Testis (tissue), 3 donors: ENCODE data around the gene SMIM8. TPM values are rescaled to one million over a fixed set of nuclear protein-coding genes. Genes with fewer than 3 reads are reported as not detected.

Experiments used
- DNase-seq: peaks from one replicate; pipeline ENCODE4 v3.0.0-alpha.2; 2019
- H3K27ac ChIP-seq, 2 donors: fragments of 200-600 bp; sonication (generic); one replicate each; pipeline ENCODE4 v1.5.1; 2019
- H3K27me3 ChIP-seq: fragments of 200-600 bp; sonication (generic); one replicate; pipeline ENCODE4 v1.5.1; 2019
- H3K36me3 ChIP-seq: fragments of 200-600 bp; sonication (generic); one replicate; pipeline ENCODE4 v1.5.1; 2017; ENCODE audit warnings: low read depth; ENCODE audit errors: missing control alignments
- H3K4me1 ChIP-seq: fragments of 200-600 bp; sonication (generic); one replicate; pipeline ENCODE4 v1.5.1; 2019
- H3K4me3 ChIP-seq, 2 donors: fragments of 200-600 bp; sonication (generic); one replicate each; pipeline ENCODE4 v1.5.1; 2017 to 2019
- H3K9me3 ChIP-seq: fragments of 200-600 bp; sonication (generic); one replicate; pipeline ENCODE4 v1.5.1; 2017
- POLR2A ChIP-seq: fragments of 450-650 bp; IDR thresholded peaks from one replicate; pipeline ENCODE4 v1.6.1; 2017; ENCODE audit warnings: antibody characterized with exemption, mild to moderate bottlenecking, moderate library complexity
- WGBS, 2 donors: methylation state at CpG; one replicate each; pipeline ENCODE4 v1.1.5; 2018; 5-methylcytosine and 5-hydroxymethylcytosine counted together
- intact Hi-C: fragments of 100-400 bp; cut with DNase I; formaldehyde crosslinking; loops from one replicate; pipeline ENCODE4 v1.15.1; 2023; ENCODE audit warnings: low total_unique reads
- polyA plus RNA-seq: library from polyadenylated mRNA; stranded (reverse); fragments of 350-450 nt; fragmentation: Illumina TruSeq; extraction: RNeasy Lipid Tissue Mini Kit (QIAGEN cat#74804); gene quantifications from one replicate; pipeline ENCODE4 v1.2.3, GENCODE V29; 2014; ENCODE audit warnings: low read depth, low replicate concordance; ENCODE audit not compliant: insufficient read depth
- total RNA-seq, 2 donors: library from RNA; depleted of rRNA; stranded (reverse); fragments of >200 nt; gene quantifications; one replicate each; pipeline ENCODE4 v1.2.3, GENCODE V29; 2016
- TF ChIP-seq, protein P1 (sequence below), 3 experiments: fragments of 450-650 bp in 2 of 3; fragments of 200-600 bp in 1 of 3; sonication (generic) in 1 of 3; IDR thresholded peaks; one replicate each; pipeline ENCODE4 v1.5.1; 2016 to 2019; ENCODE audit warnings: antibody characterized with exemption in 3 of 3, mild to moderate bottlenecking in 2 of 3, moderate library complexity in 1 of 3

The SMIM8 gene
- total and polyA plus RNA-seq, 3 donors from 2014 or later = 8.5 to 15.6 (median 13.8) TPM

GRCh38 chr6:87375315-87375714, 52.9 kb downstream of the SMIM8 start:
- 94% methylated on average over 2 of the region's 2 CpGs for WGBS, 2 donors
- Histone ChIP-seq H3K36me3 (no peaks in the 10 kb centered on the region), H3K9me3 (no peaks in the 10 kb centered on the region), H3K4me3 (no peak overlapping the region), H3K27me3 (no peaks in the 10 kb centered on the region), H3K4me1 (no peaks in the 10 kb centered on the region), H3K27ac (no peak overlapping the region)
- TF ChIP-seq, protein P1, sequence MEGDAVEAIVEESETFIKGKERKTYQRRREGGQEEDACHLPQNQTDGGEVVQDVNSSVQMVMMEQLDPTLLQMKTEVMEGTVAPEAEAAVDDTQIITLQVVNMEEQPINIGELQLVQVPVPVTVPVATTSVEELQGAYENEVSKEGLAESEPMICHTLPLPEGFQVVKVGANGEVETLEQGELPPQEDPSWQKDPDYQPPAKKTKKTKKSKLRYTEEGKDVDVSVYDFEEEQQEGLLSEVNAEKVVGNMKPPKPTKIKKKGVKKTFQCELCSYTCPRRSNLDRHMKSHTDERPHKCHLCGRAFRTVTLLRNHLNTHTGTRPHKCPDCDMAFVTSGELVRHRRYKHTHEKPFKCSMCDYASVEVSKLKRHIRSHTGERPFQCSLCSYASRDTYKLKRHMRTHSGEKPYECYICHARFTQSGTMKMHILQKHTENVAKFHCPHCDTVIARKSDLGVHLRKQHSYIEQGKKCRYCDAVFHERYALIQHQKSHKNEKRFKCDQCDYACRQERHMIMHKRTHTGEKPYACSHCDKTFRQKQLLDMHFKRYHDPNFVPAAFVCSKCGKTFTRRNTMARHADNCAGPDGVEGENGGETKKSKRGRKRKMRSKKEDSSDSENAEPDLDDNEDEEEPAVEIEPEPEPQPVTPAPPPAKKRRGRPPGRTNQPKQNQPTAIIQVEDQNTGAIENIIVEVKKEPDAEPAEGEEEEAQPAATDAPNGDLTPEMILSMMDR (IDR thresholded peaks at IDR 0.05) = no peak
- no peak for TF ChIP-seq POLR2A
- DNase-seq = no peak
- intact Hi-C loops = no loop called here

GRCh38 chr6:87376643-87377042, 54.3 kb downstream of the SMIM8 start:
- H3K4me1 ChIP-seq = no peaks in the 10 kb centered on the region
- no peak overlapping the region for H3K4me3 ChIP-seq
- intact Hi-C loops = no loop called here
- 90 to 93% methylated on average over 2 of the region's 2 CpGs for WGBS, 2 donors
- H3K9me3 ChIP-seq = no peaks in the 10 kb centered on the region
- no peak overlapping the region for H3K27ac ChIP-seq
- no peak for DNase-seq
- H3K27me3 ChIP-seq = no peaks in the 10 kb centered on the region
- TF ChIP-seq, protein P1 (IDR thresholded peaks at IDR 0.05) = no peak
- TF ChIP-seq POLR2A = no peak
- H3K36me3 ChIP-seq = no peaks in the 10 kb centered on the region

DNA sequence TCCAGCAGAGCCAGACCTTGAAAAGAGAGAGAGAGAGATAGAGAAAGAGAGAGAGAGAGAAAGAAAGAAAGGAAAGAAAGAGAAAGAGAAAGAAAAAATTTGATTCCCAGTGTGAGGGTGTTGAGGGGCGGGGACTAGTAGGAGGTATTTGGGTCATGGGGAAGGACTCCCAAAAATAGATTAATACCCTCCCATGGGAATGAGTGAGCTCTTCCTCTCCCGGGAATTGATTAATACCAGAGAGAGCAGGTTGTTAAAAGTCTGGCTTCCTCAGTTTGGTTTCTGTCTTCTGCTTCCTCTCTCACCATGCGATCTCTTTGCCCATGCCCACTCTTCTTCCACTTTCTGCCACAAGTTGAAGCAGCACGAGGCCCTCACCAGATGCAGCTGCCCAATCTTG, 56.6 kb downstream of the SMIM8 start:
- Histone ChIP-seq H3K27me3 (no peaks in the 10 kb centered on the region), H3K27ac (no peak overlapping the region), H3K36me3 (no peaks in the 10 kb centered on the region), H3K4me3 (no peak overlapping the region), H3K9me3 (no peaks in the 10 kb centered on the region), H3K4me1 (no peaks in the 10 kb centered on the region)
- WGBS, 2 donors = 84 to 88% methylated on average over 4 of the region's 4 CpGs
- intact Hi-C loops = no loop called here
- DNase-seq = no peak
- TF ChIP-seq, protein P1 (IDR thresholded peaks at IDR 0.05) = no peak
- TF ChIP-seq POLR2A = no peak

DNA sequence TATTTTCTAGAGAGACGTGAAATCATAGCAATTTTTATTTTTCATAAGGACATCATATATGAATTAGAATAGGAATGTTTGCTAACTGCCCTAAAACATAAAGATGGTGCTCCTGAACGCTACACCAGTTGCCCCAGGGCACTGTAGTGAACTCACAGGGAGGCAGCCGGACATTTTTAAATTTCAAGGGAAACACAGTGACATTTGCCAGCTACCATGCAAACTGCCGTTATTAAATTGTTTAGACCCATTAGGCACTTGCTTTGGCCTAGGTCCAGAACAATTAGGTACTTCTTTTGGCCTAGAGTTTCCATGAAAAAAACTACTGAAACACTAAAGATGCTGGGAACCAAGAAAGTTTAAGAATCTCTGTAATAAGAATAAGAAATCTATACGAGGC, 60.5 kb downstream of the SMIM8 start:
- DNase-seq = no peak
- TF ChIP-seq, protein P1 (IDR thresholded peaks at IDR 0.05) = no peak
- no peak for TF ChIP-seq POLR2A
- Histone ChIP-seq H3K4me3 (no peak overlapping the region), H3K9me3 (no peaks in the 10 kb centered on the region), H3K4me1 (no peaks in the 10 kb centered on the region), H3K36me3 (no peaks in the 10 kb centered on the region), H3K27me3 (no peaks in the 10 kb centered on the region), H3K27ac (no peak overlapping the region)
- intact Hi-C loops = no loop called here
- 81 to 90% methylated on average over 5 of the region's 5 CpGs for WGBS, 2 donors

DNA sequence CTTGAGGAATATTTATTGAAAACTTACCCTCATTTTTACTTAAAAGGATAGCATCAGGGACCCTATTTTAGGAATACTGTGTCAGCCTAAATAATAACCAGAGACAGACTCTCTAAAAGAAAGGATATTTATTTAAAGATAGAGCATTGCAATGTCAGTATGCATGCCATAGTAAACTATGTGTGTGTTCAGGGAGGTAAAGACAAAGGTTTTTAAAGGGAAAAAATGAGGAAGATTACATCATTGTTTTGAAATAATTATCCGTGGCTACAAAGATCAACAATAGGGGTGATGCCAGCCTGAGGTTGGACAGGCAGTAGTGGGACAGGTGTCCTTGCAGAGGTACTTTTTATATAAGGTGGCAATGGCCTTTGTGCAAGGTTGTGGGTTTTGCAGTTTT, 61.6 kb downstream of the SMIM8 start:
- no peak for TF ChIP-seq POLR2A
- TF ChIP-seq, protein P1 (IDR thresholded peaks at IDR 0.05) = no peak
- no peaks in the 10 kb centered on the region for H3K36me3 ChIP-seq
- DNase-seq = no peak
- H3K4me1 ChIP-seq = no peaks in the 10 kb centered on the region
- H3K27ac ChIP-seq = no peak overlapping the region
- no peaks in the 10 kb centered on the region for H3K27me3 ChIP-seq
- intact Hi-C loops = no loop called here
- 60 to 68% methylated on average over 1 of the region's 1 CpG for WGBS, 2 donors
- H3K4me3 ChIP-seq = no peak overlapping the region
- H3K9me3 ChIP-seq = no peaks in the 10 kb centered on the region
